HG03060 (cell line): ENCODE measurements around the gene KBTBD2.
A peak's percentile ranks its signal among the peaks of the same experiment; 100 is the strongest.
"Not testable (repeated sequence)": the region's sequence is repeated elsewhere in the genome, so short reads cannot be mapped to it uniquely, and the experiment has no call there.

ENCODE experiments used
- ATAC-seq: cut with Tn5 transposase; IDR thresholded peaks from one replicate; pipeline ENCODE4 v1.9.1; 2021; ENCODE audit warnings: low read depth, moderate number of reproducible peaks; ENCODE audit not compliant: unreplicated experiment

The KBTBD2 gene

DNA sequence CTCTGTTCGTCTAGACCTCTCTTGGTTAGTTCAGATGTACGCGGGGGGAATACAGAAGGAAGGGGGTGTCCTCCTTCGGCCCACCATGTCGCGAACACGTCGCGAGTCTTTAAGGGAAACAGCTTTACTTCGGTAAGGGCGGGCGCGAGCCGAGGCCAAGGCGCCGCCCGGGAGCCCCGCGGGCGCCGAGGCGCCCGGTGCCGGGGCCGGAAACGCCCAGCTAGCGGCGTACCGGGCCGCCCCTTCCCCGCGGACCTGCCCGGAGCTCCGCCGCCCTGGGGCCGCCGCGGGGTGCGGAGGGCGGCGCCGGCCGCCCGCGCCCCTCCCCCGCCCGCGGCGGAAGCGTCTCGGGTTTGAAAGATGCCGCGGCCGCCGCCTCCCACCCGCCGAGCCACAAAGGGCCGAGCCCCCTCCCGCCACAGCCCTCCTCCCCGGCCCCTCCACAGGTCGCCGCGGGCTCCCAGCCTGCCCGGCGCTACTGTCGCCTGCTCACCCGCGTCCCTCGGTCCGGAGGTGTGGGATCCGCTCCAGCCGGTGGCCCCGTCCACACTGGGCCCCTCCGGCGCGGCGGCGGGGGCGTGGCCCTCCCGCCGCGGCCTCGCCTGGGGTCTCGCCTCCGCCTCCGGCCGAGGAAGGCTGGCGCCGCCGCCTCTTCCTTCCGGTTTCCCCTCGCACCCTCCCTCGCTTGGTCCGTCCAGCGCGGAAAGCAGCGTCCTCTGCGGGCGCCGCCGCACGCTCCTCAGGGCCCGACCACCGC, at the start of gene KBTBD2:
TSS of gene KBTBD2 (minus strand) at position 718 of the 757 bp plus-strand sequence. CDS start 12,156 bp downstream, outside the sequence.
- peak; percentile 38 for ATAC-seq

DNA sequence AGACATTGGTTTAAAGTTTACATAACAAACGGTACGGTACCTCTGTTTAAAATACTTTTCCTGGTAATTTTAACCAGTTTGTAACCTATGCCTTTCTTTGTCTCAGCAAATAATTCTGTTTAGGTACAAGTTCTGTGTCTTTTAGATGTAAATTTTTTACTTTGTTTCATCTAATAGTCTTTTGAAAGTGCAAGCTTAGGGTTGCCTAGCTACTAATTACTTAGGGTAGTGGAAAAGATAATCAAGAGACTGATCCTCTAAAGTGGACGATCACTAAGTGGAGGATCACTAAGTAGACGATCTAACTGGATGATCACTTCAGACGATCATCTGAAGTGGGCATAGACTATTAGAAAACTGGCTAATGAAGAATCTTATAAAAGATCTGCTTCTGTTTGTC, 49.6 kb upstream of the KBTBD2 start:
- no peak for ATAC-seq

DNA sequence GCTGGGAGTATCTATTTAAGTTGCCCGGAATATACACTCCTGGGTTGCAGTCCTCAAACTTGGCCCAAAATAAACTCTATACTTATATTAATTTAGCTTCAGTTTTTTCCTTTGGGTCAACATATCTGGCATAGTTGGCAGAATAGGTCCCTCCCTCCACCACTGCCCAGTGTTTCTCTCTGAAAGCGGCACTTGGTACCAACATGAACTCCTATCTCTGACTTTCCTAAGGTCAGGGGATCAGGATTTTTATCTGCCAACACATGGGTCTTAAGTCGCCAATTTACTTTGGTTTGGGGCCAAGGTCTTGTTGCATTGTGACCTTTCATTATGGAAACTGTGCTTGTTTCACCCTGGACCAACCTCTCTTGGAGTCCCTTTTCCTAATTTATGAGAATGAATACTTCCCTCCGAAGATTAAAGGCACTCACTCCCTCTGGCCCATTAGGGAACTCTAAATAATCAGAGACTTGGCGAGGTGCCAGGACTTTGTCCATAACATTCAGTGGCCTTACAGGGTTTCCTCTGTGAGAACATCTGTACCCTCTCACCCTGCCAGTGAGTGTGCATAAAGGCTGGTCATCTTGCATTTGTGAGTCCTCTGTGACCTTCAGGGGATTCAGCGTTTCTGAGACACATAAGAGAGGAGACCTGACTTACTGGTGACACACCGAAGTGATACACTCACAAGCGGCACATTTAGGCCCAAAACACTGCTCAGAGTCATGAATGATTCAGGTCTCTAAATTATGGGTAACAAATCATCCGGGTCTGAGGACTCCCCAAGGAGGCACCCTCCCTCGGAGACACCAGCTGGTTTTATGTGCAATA, 46.0 kb upstream of the KBTBD2 start:
- ATAC-seq, result no peak

DNA sequence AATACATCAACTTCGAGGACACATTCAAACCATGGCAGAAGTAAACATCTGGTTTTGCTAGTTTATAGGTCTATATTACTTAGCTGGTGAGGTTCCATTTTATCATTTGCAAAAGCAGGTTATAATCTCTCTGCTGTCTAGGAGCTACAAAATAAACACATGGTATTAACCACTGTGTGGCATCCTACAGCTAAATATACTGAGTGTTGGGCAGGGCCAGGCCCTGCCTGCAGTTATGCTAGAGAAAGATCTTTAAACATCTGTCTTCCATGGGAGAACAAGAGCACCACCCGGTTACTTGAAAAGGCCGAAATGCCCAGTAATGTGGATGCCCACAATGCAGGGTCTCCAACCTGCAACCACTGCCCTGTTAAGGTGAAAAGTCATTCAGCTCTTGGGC, 45.1 kb upstream of the KBTBD2 start:
- no peak for ATAC-seq

DNA sequence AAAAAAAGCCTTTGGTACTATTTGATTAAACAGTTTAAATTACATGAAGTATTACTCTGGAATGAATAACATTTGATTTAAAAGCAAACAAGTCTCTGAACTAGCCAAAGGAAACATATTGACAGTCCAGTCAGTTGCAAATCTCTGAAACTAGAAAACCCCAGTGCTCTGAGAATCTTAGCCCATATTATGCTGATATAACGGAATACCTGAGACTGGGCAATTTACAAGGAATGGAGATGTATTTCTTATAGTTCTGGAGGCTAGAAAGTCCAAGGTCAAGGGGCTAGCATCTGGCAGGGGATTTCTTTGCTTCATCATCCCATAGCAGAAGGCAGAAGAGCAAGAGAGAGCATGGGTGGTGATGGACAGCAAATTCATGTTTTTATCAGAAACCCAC, 44.0 kb upstream of the KBTBD2 start:
- no peak for ATAC-seq

DNA sequence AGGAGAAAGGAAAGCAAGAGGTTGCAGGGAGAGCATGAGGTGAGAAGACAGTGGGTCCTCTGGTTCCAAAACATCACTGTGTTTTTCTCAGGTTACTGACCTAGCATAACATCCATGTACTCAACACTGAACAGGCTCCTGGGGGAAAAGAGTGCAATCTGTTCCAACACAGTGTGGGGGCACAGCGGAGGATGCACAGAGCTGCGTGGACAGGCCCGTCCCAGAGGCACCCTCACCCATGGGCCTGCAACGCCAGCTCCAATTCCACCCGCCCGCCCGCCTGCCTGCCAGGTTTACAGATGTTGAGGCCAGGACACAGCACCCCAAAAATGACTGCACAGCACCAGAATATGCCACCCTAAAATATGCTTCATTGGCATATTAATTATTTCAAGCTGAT, 38.8 kb upstream of the KBTBD2 start:
- no peak for ATAC-seq

DNA sequence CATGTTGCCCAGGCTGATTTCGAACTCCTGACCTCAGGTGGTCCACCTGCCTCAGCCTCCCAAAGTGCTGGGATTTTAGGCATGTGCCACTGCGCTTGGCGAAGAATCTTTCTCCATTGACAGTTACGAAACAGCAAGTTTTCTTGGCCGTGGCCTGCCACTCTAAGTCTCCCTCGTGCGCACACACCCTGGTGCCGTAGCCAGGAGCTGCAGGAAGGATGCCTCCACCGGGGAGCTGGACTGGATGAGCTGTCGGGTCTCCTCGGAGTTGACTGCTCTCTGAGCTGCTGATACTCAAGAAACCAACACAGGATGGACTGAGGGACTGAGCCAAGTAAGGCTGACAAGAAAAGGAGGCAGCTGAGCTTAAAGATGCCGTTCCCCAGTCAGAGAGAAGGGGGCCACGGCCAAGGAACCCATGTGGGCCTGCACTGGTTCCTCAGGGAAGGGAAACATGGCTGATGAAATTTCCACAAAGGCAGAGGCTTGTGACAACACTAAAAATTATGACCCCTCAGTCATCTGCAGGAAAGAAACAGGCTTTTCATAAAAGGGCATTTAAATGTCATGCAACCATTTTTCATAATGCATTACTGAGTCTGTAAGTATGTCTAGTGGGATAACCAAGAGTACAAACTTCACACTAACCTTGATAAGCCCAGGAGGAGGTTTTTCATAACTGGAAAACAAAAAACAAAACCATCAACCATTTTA, 38.0 kb upstream of the KBTBD2 start:
- ATAC-seq, result no peak

DNA sequence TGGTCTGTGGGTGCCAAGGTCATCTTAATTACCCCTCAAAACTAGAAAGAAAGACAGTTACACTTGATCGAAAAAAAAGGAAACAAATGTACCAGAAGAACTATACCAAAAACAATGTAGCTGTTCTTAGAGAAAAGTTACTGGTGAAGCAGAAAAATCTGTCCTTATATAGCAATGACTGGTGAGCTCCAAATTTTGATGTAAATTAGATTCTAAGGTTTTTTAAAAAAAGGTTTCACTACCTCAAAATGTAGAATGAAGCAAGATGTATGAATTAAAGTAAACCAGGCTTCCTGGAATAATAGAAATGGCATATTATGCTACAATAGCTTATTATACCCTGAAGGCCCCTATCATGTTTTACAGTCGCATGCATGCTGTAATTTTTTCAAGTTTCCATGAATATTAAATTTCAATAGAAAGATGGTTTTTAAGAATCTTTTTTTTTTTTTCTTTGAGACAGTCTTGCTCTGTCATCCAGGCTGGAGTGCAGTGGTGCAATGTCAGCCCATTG, 37.3 kb upstream of the KBTBD2 start:
- no peak for ATAC-seq

DNA sequence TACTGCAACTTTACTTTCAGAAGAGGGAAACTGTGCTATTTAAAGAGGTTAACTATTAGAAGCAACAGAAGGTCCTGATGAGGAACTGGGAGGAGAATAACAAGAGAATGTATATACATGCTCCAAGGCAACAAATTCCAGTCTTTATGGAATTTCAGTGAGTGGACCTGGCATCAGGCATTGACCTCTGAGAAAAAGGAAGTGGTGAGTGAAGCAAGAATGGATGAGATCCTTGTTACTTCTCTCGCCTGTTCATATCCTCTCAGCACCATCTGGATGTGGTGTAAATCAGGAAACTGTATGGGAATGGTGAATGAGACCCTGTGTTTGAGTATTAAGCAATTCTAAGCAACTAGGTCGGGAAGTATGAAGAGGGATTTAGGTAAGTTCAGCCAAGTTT, 30.3 kb upstream of the KBTBD2 start:
- ATAC-seq, result no peak

DNA sequence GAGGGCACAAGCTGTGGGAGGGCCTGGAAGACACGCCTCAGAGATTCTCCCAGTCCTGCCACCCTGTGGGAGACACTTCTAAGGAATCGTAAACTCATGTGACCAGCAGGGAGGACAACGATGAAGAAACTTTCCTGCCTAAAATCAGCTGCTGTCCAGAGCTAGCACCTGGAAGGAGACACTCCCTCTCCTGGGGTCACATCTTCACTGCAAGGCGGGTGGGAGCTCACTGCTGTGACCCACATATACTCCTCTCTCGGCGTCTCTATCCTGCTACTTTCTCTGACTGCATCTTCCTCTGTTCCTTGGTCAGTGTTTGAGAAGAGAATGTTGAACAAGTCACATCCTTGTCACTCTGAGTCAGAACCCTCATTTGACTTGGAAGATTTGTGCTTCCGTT, 25.4 kb upstream of the KBTBD2 start:
- not testable (repeated sequence) for ATAC-seq

DNA sequence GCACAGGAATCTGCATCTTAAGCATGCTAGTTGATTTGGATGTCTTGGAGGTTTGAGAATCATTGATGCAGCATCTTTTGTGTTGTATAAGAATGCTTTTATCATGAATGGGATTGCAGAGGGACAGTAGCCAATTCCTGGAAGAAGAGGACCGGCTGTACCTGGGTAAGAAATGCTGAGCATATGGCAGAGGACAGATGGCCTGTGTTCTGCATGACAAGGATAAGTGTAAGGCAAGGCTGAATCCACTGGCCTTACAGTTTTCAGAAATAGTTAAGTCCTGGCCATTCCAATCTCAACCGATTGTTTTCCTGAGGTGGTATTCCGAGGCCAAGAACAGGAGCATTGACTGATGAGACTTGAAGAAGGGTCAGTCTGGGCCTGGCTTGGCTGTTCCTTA, 24.4 kb upstream of the KBTBD2 start:
- no peak for ATAC-seq

DNA sequence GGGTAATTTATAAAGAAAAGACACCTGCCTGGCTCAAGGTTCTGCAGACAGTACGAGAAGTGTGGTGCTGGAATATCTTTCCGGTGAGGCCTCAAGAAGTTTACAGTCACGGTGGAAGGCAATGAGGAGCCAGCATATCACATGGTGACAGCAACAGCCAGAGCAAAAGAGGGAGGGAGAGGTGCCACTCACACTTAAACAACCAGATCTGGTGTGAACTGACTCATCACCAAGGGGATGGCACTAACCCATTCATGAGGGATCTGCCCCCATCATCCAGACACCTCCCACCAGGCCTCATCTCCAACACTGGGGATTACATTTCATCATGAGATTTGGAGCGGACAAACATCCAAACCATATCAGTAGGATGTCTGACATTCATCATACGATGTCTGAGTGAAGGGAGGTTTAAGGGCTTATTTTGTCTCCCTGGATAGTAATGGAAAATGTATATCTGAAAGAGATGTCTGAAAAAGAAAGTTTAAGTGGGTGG, 23.5 kb upstream of the KBTBD2 start:
- no peak for ATAC-seq

DNA sequence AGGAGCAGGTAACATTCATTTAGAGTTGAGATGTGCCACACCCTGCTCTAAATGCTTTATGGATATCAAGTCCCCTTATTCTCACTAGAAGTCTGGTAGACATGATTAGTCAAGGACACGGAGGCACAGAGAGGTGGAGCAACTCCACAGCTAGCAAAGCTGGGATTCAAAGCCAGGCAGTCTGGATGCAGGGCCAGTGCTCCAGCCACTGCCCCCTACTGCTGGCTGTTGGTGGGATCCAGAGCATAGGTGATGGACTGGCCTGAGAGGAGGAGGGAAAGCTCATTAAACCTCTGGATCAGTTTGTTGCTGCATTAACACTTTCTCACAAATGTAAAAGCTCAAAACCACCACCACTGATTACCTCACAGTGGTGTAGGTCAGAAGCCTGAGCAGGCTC, 22.6 kb upstream of the KBTBD2 start:
- no peak for ATAC-seq

DNA sequence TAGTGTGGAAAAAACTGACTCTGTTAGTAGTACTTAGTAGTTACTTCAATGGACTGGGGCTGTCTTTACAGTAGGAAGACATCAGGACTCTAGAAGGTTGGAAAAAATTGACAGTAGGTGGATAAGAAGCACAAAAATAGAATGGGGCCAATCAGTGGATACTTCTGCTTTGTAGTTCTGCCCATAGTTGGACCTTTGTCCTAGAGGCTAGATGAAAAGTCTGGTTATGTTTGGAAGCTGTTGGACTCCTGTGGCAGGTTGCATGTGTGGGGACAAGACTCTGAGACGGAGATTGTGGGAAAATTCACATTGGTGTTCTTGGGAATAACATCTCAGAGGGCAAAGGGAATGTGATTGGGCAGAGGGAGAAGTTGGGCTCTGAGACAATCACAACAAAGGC, 18.6 kb upstream of the KBTBD2 start:
- ATAC-seq, result no peak

DNA sequence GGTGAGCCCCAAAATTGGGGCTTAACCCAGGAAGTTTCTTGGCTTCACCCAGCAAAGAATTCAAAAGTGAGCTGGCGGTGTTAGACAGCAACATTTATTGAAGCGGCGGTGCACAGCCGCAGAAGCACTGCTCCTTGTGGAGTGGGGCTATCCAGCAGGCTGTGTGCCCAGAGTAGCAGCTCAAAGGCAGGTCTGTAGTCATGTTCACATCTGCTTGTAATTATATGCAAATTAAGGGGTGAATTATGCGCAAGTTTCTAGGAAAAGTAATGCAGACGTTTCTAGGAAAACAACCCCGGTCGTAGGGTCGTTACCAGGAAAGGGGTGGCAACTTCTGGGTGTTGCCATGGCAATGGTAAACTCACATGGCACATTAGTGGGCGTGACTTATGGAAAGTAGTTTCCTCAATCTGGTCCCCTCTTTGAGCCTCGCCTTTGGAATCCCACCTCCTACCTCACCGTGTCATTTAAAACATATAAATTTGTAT, 13.7 kb upstream of the KBTBD2 start:
- ATAC-seq, result no peak

DNA sequence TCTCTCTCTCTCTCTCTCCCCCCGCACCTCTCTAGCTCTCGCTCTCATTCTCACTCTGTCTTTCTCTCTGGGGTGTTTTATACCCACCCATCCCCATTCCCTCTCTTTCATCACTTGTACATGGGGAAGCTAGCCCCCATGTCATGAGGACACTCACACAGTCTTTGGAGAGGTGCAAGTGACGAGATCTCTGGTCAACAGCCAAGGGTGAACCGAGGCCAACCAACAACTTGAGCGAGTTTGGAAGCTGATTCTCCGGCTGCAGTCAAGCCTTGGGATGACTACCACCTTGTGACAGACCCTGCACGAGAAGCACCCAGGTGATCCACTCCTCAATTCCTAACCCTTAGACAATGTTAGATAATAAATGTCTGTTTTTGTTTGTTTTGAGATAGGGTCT, 10.1 kb upstream of the KBTBD2 start:
- no peak for ATAC-seq

DNA sequence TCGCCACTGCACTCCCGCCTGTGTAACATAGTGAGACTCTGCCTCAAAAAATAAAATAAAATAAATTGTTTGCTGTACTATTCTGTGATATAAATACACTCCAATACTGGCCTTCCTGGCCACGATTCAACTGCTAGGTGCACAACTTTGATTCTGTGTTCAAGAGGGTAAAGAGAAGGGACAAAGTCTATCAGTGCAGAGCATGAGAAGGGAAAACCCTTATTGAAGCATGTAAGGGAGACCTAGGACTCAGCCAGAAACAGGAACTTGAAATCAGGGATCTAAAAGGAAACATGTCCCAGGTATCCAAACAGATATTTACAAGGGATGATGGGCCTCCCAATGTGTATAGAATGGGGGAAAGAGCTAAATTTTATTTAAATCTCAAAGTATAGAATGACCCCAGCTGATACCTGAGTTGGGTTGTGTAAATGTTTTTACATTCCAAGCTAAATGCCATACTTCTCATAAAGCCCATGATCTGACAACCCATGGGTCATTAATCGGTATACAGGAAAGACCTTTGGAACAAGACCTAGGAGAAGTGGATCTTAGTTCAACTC, 9.0 kb upstream of the KBTBD2 start:
- ATAC-seq, result no peak

DNA sequence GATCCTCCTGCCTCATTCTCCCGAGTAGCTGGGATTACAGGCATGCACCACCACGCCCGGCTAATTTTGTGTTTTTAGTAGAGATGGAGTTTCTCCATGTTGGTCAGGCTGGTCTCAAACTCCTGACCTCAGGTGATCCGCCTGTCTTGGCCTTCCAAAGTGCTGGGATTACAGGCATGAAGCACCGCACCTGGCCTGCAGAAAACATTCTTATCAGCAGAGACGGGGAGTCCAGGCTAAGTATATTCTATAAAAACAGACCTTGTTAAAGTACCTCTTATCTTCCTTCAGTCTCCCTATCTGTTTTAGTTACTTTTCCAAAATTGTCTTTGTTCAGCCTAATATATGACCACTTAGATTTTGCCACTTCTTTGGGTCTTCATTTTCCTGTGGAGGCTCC, 5.8 kb upstream of the KBTBD2 start:
- not testable (repeated sequence) for ATAC-seq

DNA sequence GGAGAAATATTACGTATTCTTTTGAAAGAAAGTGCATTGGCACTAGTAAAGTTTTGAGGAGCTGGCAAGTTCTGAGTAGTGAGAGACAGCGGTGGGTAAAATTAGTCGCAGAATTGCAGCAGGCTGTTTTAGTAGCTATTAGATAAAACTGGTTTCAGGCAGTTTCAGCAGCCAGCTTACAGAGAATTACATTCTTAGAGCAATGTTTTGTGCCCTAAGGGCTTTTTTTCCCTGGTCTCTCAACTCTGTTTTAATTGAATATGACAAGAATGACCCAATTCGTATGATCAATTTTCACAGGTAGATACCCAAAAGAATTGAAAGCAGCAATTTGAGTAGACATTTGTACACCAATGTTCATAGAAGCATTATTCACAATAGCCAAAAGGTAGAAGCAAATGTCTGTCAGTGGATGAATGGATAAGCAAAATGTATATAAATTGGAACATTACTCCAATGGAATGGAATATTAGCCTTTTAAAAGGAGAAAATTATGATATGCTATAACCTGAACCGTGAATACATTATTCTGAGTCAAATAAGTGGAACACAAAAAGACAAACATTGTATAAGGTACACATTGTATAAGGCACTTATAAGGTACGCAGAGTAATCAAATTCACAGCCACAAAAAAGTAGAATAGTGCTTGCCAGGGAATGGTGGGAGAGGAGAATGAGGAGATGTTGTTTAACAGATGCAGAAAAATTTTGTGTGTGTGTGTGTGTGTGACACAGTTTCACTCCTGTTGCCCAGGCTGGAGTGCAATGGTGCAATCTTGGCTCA, 5.2 kb upstream of the KBTBD2 start:
- ATAC-seq, result no peak

DNA sequence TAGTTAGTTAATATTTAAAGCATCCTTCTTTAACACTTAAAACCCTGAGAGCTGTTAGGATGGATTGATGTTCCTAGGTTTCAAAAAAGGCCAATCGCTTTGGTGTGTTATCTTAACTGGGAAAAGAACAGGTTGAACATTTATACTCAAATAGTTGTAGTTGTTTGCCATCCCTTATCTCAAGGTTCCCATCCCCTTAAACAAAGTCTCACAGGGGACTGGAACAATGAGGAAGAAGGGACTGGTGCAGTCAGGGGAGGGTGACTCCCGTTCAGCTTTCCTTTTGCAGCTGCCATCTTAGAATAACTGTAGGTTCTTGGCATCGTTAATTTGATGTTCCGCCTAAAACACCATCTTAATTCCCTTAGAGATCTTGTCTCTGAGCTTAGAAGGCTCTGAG, 2.6 kb upstream of the KBTBD2 start:
- no peak for ATAC-seq
